Urinary bladder (tissue), 4 donors: ENCODE measurements around the gene C12orf42. TPM values are rescaled to one million over a fixed set of nuclear protein-coding genes. Genes with fewer than 3 reads are reported as not detected.
A peak's percentile ranks its signal among the peaks of the same experiment; 100 is the strongest.

ENCODE experiments used
- DNase-seq: peaks from one replicate; pipeline ENCODE4 v3.0.0-alpha.2; 2015; ENCODE audit errors: extremely low spot score
- H3K27ac ChIP-seq: one replicate; pipeline ENCODE4 v1.5.1; 2013; ENCODE audit warnings: low read depth, mild to moderate bottlenecking, moderate library complexity
- H3K36me3 ChIP-seq: one replicate; pipeline ENCODE4 v1.6.1; 2013; ENCODE audit warnings: mild to moderate bottlenecking, moderate library complexity; ENCODE audit not compliant: insufficient read depth
- H3K4me1 ChIP-seq: one replicate; pipeline ENCODE4 v1.6.1; 2013; ENCODE audit warnings: mild to moderate bottlenecking, moderate library complexity; ENCODE audit not compliant: insufficient read depth
- H3K4me3 ChIP-seq: one replicate; pipeline ENCODE4 v1.5.1; 2013; ENCODE audit warnings: low read depth, low read length
- WGBS: extraction: QIAGEN DNeasy Blood & Tissue Kit; methylation state at CpG from one replicate; pipeline ENCODE4 v1.1.7; 2013; 5-methylcytosine and 5-hydroxymethylcytosine counted together
- polyA plus RNA-seq: library from polyadenylated mRNA; stranded (reverse); fragments of 200-250 nt; gene quantifications from one replicate; pipeline ENCODE4 v1.2.3, GENCODE V29; 2013
- total RNA-seq: library from RNA; depleted of rRNA; stranded (reverse); fragments of >200 nt; gene quantifications from one replicate; pipeline ENCODE4 v1.2.3, GENCODE V29; 2014
- donor health status: healthy with polysubstance abuse.
- donor health status: healthy.

The C12orf42 gene
- total RNA-seq: 0.32 TPM
- not detected for polyA plus RNA-seq

GRCh38 chr12:103495469-103496456 lies at the start of gene C12orf42:
C12orf42 (minus strand) TSS chr12:103495968; CDS start chr12:103478426, 17,542 bp downstream.
- DNase-seq: no peak
- WGBS: 1% methylated on average over 74 of the region's 77 CpGs
- Histone ChIP-seq H3K4me3 (peak within 1 kb of the TSS; percentile 37), H3K36me3 (no peaks in the 10 kb centered on the region), H3K4me1 (no peaks in the 10 kb centered on the region), H3K27ac (no peak within 1 kb of the TSS)

GRCh38 chr12:103542078-103542477 lies 46.3 kb upstream of the C12orf42 start:
- 78% methylated on average over 3 of the region's 3 CpGs for WGBS
- H3K36me3 ChIP-seq: no peaks in the 10 kb centered on the region
- no peaks in the 10 kb centered on the region for H3K4me1 ChIP-seq
- DNase-seq: no peak
- no peak overlapping the region for H3K27ac ChIP-seq
- H3K4me3 ChIP-seq: no peak overlapping the region

- WGBS: 67% methylated on average over 3 of the region's 3 CpGs
- Histone ChIP-seq H3K36me3 (no peaks in the 10 kb centered on the region), H3K4me1 (no peaks in the 10 kb centered on the region), H3K4me3 (no peak overlapping the region), H3K27ac (no peak overlapping the region)
- no peak for DNase-seq
These were observed 44.6 kb upstream of the C12orf42 start for GRCh38 chr12:103540319-103540718.

- 36% methylated on average over 1 of the region's 1 CpG for WGBS
- H3K36me3 ChIP-seq: no peaks in the 10 kb centered on the region
- no peak for DNase-seq
- no peak overlapping the region for H3K27ac ChIP-seq
- no peak overlapping the region for H3K4me3 ChIP-seq
- H3K4me1 ChIP-seq: no peaks in the 10 kb centered on the region
These were observed 42.6 kb upstream of the C12orf42 start for GRCh38 chr12:103538397-103538796.

GRCh38 chr12:103530307-103531066 lies 34.7 kb upstream of the C12orf42 start:
- Histone ChIP-seq H3K36me3 (no peaks in the 10 kb centered on the region), H3K27ac (no peak overlapping the region), H3K4me3 (no peak overlapping the region), H3K4me1 (no peaks in the 10 kb centered on the region)
- DNase-seq: no peak
- WGBS: 41% methylated on average over 15 of the region's 15 CpGs

GRCh38 chr12:103529306-103529705 lies 33.5 kb upstream of the C12orf42 start:
- Histone ChIP-seq H3K36me3 (no peaks in the 10 kb centered on the region), H3K27ac (no peak overlapping the region), H3K4me3 (no peak overlapping the region), H3K4me1 (no peaks in the 10 kb centered on the region)
- no peak for DNase-seq
- WGBS: 47% methylated on average over 4 of the region's 4 CpGs

GRCh38 chr12:103524238-103524875 lies 28.6 kb upstream of the C12orf42 start:
- 24% methylated on average over 4 of the region's 4 CpGs for whole genome bisulfite sequencing
- H3K36me3 ChIP-seq: no peaks in the 10 kb centered on the region
- H3K27ac ChIP-seq: no peak overlapping the region
- DNase-seq: no peak
- no peak overlapping the region for H3K4me3 ChIP-seq
- no peaks in the 10 kb centered on the region for H3K4me1 ChIP-seq

GRCh38 chr12:103523771-103524170 lies 28.0 kb upstream of the C12orf42 start:
- Histone ChIP-seq H3K4me3 (no peak overlapping the region), H3K27ac (no peak overlapping the region), H3K36me3 (no peaks in the 10 kb centered on the region), H3K4me1 (no peaks in the 10 kb centered on the region)
- WGBS: 25% methylated on average over 1 of the region's 1 CpG
- no peak for DNase-seq

- 65% methylated on average over 2 of the region's 2 CpGs for WGBS
- Histone ChIP-seq H3K36me3 (no peaks in the 10 kb centered on the region), H3K4me3 (no peak overlapping the region), H3K27ac (no peak overlapping the region), H3K4me1 (no peaks in the 10 kb centered on the region)
- no peak for DNase-seq
These were observed 25.0 kb upstream of the C12orf42 start for GRCh38 chr12:103520686-103521215.

- no peak overlapping the region for H3K4me3 ChIP-seq
- WGBS: 85% methylated on average over 2 of the region's 2 CpGs
- no peaks in the 10 kb centered on the region for H3K4me1 ChIP-seq
- no peak overlapping the region for H3K27ac ChIP-seq
- no peak for DNase-seq
- no peaks in the 10 kb centered on the region for H3K36me3 ChIP-seq
These were observed 23.9 kb upstream of the C12orf42 start for GRCh38 chr12:103519632-103520031.

- H3K36me3 ChIP-seq: no peaks in the 10 kb centered on the region
- no peak for DNase-seq
- no peak overlapping the region for H3K4me3 ChIP-seq
- no peaks in the 10 kb centered on the region for H3K4me1 ChIP-seq
- WGBS: 80% methylated on average over 2 of the region's 2 CpGs
- H3K27ac ChIP-seq: no peak overlapping the region
These were observed 23.1 kb upstream of the C12orf42 start for GRCh38 chr12:103518899-103519298.

- WGBS: 88% methylated on average over 3 of the region's 3 CpGs
- DNase-seq: no peak
- Histone ChIP-seq H3K27ac (no peak overlapping the region), H3K36me3 (no peaks in the 10 kb centered on the region), H3K4me1 (no peaks in the 10 kb centered on the region), H3K4me3 (no peak overlapping the region)
These were observed 21.4 kb upstream of the C12orf42 start for GRCh38 chr12:103517161-103517560.

GRCh38 chr12:103515341-103515740 lies 19.6 kb upstream of the C12orf42 start:
- no peak for DNase-seq
- no peak overlapping the region for H3K4me3 ChIP-seq
- H3K36me3 ChIP-seq: no peaks in the 10 kb centered on the region
- H3K4me1 ChIP-seq: no peaks in the 10 kb centered on the region
- no peak overlapping the region for H3K27ac ChIP-seq
